Hepatocyte (in vitro differentiated cells): ENCODE measurements around the gene FAM3D. TPM values are rescaled to one million over a fixed set of nuclear protein-coding genes. Genes with fewer than 3 reads are reported as not detected.

Experiments
- DNase-seq: peaks from one replicate; pipeline ENCODE4 v3.0.0-alpha.2; 2016; ENCODE audit warnings: low spot score
- H2AFZ ChIP-seq: fragments of 200-600 bp; sonication (generic); 2 replicates; pipeline ENCODE4 v1.6.0; 2016; ENCODE audit warnings: antibody characterized with exemption, mild to moderate bottlenecking
- H3K27ac ChIP-seq: fragments of 200-600 bp; sonication (generic); 2 replicates; pipeline ENCODE4 v1.5.1; 2016; ENCODE audit warnings: mild to moderate bottlenecking
- H3K27me3 ChIP-seq: fragments of 200-600 bp; sonication (generic); 2 replicates; pipeline ENCODE4 v1.6.1; 2016
- H3K36me3 ChIP-seq: fragments of 200-600 bp; sonication (generic); replicated peaks from 2 replicates; pipeline ENCODE4 v1.5.1; 2016; ENCODE audit warnings: low read depth; ENCODE audit not compliant: insufficient read depth
- H3K4me1 ChIP-seq: fragments of 200-600 bp; sonication (generic); 2 replicates; pipeline ENCODE4 v1.5.1; 2016; ENCODE audit warnings: mild to moderate bottlenecking, moderate library complexity; ENCODE audit not compliant: insufficient read depth
- H3K4me2 ChIP-seq: fragments of 200-600 bp; sonication (generic); 2 replicates; pipeline ENCODE4 v1.6.0; 2016
- H3K4me3 ChIP-seq: fragments of 200-600 bp; sonication (generic); 2 replicates; pipeline ENCODE4 v1.5.1; 2016; ENCODE audit warnings: mild to moderate bottlenecking
- H3K79me2 ChIP-seq: fragments of 200-600 bp; sonication (generic); 2 replicates; pipeline ENCODE4 v1.6.0; 2017; ENCODE audit warnings: mild to moderate bottlenecking
- H3K9me2 ChIP-seq: fragments of 200-600 bp; sonication (generic); replicated peaks from 2 replicates; pipeline ENCODE4 v1.6.0; 2017; ENCODE audit warnings: mild to moderate bottlenecking; ENCODE audit not compliant: insufficient read depth
- H3K9me3 ChIP-seq: fragments of 200-600 bp; sonication (generic); 2 replicates; pipeline ENCODE4 v1.5.1; 2016; ENCODE audit warnings: low read depth, mild to moderate bottlenecking
- H4K20me1 ChIP-seq: fragments of 200-600 bp; sonication (generic); 2 replicates; pipeline ENCODE4 v1.6.0; 2016; ENCODE audit warnings: mild to moderate bottlenecking; ENCODE audit not compliant: insufficient read depth, poor library complexity, severe bottlenecking
- EZH2 ChIP-seq: fragments of 200-600 bp; sonication (generic); IDR thresholded peaks from 2 replicates; pipeline ENCODE4 v1.6.1; 2016; ENCODE audit warnings: antibody characterized with exemption, mild to moderate bottlenecking, borderline replicate concordance
- EZH2phosphoT487 ChIP-seq: fragments of 200-600 bp; sonication (generic); IDR thresholded peaks from one replicate; pipeline ENCODE4 v1.6.1; 2018; ENCODE audit warnings: antibody characterized with exemption, mild to moderate bottlenecking, low read depth, moderate library complexity; ENCODE audit not compliant: unreplicated experiment, severe bottlenecking
- whole genome bisulfite sequencing: methylation state at CpG from one replicate; pipeline ENCODE4 v1.1.6; 2016; ENCODE audit warnings: low lambda C conversion rate; ENCODE audit errors: missing lambda C conversion rate; 5-methylcytosine and 5-hydroxymethylcytosine counted together
- polyA plus RNA-seq: library from polyadenylated mRNA; unstranded; fragments of >200 nt; fragmentation: Nextera tagmentation; extraction: Ambion mirVana; gene quantifications from 2 replicates; pipeline ENCODE4 v1.2.1, GENCODE V29; 2016
- total RNA-seq: library from RNA; depleted of rRNA; stranded (reverse); fragments of >200 nt; gene quantifications from 2 replicates; pipeline ENCODE4 v1.2.3, GENCODE V29; 2014
- TF ChIP-seq, protein P1 (sequence below): fragments of 200-600 bp; sonication (generic); IDR thresholded peaks from 2 replicates; pipeline ENCODE4 v1.5.1; 2016; ENCODE audit warnings: antibody characterized with exemption, mild to moderate bottlenecking; ENCODE audit not compliant: poor library complexity

FAM3D gene
- total and polyA plus RNA-seq, 2 experiments from 2014 or later, result 4.3 to 4.5 TPM

GRCh38 chr3:58708116-58708791 lies 41.7 kb upstream of the FAM3D start:
- Histone ChIP-seq H2AFZ (no peak overlapping the region), H4K20me1 (no peaks in the 10 kb centered on the region), H3K36me3 (no peaks in the 10 kb centered on the region), H3K27ac (no peak overlapping the region), H3K4me2 (no peak overlapping the region), H3K27me3 (no peaks in the 10 kb centered on the region), H3K9me3 (no peaks in the 10 kb centered on the region), H3K4me1 (no peaks in the 10 kb centered on the region), H3K4me3 (no peak overlapping the region), H3K9me2 (no peaks in the 10 kb centered on the region), H3K79me2 (no peaks in the 10 kb centered on the region)
- WGBS, result 71% methylated on average over 3 of the region's 3 CpGs
- TF ChIP-seq EZH2 (no peak), EZH2phosphoT487 (no peak)
- TF ChIP-seq, protein P1, sequence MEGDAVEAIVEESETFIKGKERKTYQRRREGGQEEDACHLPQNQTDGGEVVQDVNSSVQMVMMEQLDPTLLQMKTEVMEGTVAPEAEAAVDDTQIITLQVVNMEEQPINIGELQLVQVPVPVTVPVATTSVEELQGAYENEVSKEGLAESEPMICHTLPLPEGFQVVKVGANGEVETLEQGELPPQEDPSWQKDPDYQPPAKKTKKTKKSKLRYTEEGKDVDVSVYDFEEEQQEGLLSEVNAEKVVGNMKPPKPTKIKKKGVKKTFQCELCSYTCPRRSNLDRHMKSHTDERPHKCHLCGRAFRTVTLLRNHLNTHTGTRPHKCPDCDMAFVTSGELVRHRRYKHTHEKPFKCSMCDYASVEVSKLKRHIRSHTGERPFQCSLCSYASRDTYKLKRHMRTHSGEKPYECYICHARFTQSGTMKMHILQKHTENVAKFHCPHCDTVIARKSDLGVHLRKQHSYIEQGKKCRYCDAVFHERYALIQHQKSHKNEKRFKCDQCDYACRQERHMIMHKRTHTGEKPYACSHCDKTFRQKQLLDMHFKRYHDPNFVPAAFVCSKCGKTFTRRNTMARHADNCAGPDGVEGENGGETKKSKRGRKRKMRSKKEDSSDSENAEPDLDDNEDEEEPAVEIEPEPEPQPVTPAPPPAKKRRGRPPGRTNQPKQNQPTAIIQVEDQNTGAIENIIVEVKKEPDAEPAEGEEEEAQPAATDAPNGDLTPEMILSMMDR, result no peak
- no peak for DNase-seq

DNA sequence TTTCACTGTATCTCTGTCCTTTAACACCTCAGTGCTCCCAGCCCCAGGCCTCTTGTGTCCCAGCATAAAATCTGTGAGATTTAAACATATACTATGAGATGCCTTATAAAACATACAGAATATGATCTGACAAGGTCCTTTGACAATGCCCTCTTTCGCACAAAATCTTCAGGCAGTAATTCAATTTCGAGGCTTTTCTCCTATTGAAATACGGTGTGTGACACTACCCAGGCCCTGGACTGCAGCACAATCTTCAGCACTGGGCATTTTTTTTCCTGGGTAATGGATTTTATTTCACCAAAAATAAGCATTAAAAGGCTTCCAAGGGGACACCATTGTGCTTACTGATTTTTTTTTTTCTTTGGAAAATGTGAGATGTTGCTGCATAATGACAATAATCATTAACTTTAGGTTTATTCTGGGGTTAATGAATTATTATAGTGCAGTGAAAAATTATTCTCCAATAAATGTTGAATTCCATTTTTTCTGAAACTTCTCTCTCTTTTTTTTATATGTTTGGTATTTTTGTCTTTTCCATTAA lies 40.9 kb upstream of the FAM3D start:
- Histone ChIP-seq H3K4me2 (no peak overlapping the region), H3K27ac (no peak overlapping the region), H3K4me3 (no peak overlapping the region), H3K9me3 (no peaks in the 10 kb centered on the region), H3K4me1 (no peaks in the 10 kb centered on the region), H3K9me2 (no peaks in the 10 kb centered on the region), H4K20me1 (no peaks in the 10 kb centered on the region), H2AFZ (no peak overlapping the region), H3K36me3 (no peaks in the 10 kb centered on the region), H3K79me2 (no peaks in the 10 kb centered on the region), H3K27me3 (no peaks in the 10 kb centered on the region)
- 85% methylated on average over 3 of the region's 3 CpGs for WGBS
- TF ChIP-seq EZH2, result no peak
- TF ChIP-seq EZH2phosphoT487, result no peak
- TF ChIP-seq, protein P1, result no peak
- no peak for DNase-seq

DNA sequence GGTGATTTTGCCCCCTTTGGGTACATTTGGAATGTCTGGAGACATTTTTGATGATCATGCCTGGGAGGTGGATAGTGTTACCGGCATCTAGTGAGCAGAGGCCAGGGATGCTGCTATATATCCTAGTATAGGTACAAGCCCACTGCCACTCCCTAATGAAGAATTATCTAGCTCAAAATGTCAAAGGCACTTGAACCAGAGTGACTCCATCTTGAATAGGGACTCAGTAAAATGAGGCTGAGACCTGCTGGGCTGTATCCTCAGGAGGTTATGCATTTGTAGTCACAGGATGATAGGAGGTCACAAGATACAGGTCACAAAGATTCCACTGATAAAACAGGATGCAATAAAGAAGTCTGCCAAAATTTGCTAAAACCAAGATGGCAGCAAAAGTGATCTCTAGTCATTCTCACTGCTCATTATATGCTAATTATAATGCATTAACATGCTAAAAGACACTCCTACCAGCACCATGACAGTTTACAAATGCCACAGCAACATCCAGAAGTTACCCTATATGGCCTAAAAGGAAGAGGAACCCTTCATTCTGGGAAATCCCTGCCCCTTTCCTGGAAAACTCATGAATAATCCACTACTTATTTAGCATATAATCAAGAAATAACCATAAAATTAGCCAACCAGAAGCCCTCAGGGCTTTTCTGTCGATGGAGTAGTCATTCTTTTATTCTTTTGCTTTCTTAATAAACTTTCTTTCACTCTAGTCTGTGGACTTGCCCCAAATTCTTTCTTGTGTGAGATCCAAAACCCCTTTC lies 40.0 kb upstream of the FAM3D start:
- TF ChIP-seq EZH2, result no peak
- TF ChIP-seq, protein P1, result no peak
- TF ChIP-seq EZH2phosphoT487, result no peak
- DNase-seq, result no peak
- H3K36me3 ChIP-seq, result no peaks in the 10 kb centered on the region
- no peaks in the 10 kb centered on the region for H3K79me2 ChIP-seq
- no peaks in the 10 kb centered on the region for H4K20me1 ChIP-seq
- H3K4me2 ChIP-seq, result no peak overlapping the region
- H3K9me3 ChIP-seq, result no peaks in the 10 kb centered on the region
- H3K4me3 ChIP-seq, result no peak overlapping the region
- H3K27ac ChIP-seq, result no peak overlapping the region
- H3K27me3 ChIP-seq, result no peaks in the 10 kb centered on the region
- no peaks in the 10 kb centered on the region for H3K9me2 ChIP-seq
- no peak overlapping the region for H2AFZ ChIP-seq
- H3K4me1 ChIP-seq, result no peaks in the 10 kb centered on the region
- 91% methylated on average over 2 of the region's 2 CpGs for WGBS
